ENCODE measurements around the gene ZNF333.

Gene ZNF333

DNA sequence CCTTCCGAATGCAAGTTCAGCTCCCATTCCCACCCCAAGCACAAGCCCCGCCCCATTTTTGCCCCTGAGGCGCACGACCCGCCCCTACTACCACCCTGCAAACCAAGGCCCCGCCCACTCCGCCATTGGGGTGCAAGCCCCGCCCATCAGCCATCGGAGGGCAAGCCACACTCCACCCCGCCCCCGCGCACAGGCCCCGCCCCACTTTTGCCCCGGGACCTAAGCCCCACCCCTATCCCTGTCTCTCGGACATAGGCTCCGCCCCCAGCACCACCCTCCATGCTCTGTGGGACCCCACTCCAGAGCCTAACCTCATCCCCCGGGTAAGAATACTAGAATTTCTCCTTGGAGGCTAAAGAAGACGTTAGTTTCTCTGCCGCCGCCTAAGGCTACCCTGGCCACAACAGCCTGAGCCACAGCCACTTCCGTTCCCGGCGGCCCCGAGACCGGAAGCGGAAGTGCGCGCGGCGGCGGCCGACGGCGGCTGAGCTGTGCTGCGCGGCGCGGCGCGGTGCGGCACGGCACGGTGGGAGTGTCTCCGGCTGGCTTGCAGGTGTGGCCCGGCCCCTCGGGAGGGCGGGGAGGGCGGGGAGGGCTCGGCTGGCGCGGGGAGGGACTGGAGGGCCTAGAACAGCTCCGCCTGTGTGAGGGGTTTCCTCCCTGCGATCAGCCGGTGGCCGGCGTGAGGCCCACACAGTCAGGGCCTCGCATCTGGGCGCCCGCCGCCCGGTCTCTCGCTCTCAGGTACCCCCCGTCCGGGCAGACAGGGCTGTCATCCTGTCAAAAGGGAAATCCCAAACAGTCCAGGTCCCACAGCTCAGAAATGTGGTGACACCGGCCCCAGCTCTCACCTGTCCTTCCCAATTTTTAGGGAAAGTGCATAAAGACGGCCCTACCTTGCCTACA is at the start of gene ZNF333:
Gene ZNF333 (plus strand): TSS at position 451 of the 906 bp plus-strand sequence. CDS start 3,444 bp downstream, outside the sequence.
- DNase-seq, result peak; percentile 95

DNA sequence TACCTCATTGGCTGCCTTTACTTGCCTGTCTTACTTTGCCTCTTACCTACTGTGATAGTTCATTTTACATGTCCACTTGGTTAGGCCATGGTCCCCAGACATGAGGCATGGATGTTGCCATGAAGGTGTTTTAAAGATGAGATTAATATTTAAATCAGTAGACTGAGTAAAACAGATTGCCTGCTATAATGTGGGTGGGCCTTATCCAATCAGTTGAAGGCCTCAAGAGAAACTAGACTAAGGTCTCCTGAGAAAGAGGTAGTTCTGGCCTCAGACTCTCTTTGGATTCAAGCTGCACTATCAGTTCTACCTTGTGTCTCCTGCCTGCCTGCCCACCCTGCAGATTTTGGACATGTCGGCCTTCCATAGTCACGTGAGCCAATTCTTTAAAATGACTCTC is 41.3 kb upstream of the ZNF333 start:
- no peak for DNase-seq

DNA sequence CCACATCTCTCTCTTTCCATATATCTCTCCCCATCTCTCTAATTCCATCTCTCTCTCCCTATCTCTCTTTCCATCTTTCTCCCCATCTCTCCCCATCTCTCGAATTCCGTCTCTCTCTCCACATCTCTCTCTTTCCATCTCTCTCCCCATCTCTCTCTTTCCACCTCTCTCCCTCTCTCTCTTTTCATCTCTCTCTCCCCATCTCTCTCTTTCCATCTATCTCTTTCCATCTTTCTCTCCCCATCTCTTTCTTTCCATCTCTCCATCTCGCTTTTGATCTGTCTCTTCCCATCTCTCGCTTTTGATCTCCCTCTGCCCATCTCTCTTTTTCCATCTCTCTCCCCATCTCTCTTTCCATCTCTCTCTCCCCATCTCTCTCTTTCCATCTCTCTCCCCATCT is 40.8 kb upstream of the ZNF333 start:
- DNase-seq, result no peak

DNA sequence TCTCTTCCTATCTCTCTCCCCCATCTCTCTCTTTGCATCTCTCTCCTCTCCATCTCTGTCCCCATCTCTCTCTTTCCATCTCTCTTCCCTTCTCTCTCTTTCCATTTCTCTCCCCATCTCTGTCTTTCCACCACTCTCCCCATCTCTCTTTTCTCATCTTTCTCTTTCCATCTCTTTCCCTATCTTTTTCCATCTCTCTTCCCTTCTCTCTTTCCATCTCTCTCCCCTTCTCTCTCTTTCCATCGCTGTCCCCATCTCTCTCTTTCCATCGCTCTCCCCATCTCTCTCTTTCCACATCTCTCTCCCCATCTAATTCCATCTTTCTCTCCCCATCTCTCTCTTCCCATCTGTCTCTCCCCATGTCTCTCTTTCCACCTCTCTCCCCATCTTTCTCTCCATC is 39.7 kb upstream of the ZNF333 start:
- DNase-seq, result no peak

DNA sequence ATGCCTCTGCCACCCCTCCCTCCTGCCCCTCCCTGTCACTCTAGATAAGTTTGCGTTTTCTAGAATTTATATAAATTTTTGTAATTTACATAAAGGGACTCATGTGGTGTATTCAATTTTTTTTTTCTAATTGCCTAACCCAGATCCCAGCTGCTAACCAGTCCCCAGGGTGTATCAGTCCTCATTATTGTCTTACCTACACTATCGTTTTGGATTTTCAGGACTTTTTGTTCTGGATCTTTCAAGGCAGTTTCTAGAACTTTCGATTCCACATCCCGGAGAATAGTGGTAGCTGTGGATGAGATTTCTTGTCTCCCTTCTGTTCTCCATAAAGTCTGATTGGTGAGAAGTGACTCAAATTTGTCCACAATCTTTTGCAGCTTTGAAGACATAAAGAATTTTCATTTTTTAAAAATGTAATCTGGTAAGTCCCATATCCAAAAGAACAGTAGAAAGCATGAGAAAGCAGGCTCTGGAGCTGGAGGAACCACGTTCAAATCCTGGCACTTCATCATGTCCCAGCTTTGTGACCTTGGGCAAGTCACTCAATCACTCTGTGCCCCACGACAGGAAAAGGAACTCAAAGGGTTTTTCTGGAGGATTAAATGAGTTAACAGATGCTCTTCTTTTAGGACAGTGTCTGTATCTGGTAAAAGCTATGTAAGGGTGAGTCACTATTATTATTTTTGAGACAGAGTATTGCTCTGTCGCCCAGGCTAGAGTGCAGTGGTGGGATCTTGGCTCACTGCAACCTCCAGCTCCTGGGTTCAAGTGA is 34.9 kb upstream of the ZNF333 start:
- no peak for DNase-seq

DNA sequence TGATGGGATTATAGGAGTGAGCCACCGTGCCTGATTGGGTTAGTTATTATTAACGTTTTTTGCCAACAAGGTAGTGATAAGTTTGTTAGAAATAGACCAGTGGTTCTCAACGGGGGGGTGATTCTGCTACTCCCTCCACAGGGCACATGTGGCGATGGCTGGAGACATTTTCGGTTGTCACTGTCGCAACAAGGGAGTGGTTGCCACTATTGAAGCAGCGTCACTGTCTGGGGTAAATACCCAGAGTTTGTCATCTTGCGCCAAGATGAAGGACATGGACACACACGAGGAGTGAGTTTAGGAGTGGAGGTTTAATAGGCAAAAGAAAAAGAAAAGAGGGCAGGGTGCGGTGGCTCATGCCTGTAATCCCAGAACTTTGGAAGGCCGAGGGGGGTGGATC is 34.1 kb upstream of the ZNF333 start:
- DNase-seq, result no peak

DNA sequence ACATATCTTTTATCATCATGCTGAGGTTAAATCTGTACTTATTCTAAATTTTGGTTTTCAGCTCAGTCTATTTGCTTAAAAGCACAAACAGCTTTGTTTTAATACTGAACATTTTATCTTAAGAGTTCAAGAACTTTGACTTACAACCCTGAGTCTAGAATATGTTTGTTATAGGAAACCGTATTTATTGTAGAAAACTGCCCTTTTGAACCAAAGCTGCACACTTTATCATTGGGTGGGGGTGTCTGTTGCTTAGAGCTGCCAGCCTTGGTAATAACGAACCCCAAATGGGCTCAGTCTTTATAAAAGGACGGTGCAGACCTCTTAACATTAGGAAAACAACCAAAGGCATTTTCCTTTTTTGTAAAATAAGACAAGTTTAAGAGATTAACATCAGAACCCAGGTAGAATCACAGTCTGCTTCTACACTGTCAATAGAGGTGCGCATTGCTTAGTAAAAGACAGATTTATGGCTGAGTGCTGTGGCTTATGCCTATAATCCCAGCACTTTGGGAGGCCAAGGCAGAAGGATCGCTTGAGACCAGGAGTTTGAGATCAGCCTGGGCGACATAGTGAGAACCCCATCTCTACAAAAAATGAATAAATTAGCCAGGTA is 29.9 kb upstream of the ZNF333 start:
- no peak for DNase-seq

DNA sequence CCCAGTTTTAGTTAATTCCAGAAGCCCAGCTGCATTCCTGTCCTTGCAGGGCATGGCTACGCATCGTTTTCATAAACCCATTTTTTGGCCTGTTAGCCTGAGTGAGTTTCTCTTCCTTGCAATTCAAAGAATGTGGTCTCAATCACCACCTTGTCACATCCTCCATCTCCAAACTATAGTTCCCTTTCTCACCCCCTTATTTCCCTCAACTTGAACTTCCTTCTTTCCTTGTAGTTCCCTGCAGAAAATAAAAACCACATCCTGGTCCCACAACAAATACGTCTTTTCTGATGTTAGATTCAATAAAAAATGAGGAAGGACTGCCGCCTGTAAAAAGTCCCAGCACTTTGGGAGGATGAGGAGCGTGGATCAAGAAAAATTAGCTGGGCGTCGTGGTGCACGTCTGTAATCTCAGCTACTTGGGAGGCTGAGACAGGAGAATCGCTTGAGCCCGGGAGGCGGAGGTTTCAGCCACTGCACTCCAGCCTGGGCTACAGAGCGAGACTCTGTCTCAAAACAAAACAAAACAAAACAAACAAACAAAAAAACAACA is 28.4 kb upstream of the ZNF333 start:
- no peak for DNase-seq

DNA sequence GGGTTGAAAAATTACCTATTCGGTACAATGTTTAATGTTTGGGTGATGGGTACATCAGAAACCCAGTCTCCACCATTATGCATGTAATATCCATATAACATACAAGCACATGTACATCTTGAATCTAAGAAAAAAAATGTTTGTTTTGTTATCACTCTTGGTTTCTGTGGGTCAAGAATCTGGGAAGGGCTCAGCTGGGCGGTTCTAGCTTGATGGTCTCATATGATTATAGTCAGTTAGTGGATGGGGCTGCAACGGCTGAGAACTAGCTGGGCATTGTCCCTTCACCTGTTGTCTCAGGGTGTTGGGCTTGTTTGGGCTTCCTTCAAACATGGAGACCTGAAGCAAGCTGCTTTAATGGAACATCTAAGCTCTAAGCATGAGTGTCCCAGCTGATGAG is 19.9 kb upstream of the ZNF333 start:
- no peak for DNase-seq

DNA sequence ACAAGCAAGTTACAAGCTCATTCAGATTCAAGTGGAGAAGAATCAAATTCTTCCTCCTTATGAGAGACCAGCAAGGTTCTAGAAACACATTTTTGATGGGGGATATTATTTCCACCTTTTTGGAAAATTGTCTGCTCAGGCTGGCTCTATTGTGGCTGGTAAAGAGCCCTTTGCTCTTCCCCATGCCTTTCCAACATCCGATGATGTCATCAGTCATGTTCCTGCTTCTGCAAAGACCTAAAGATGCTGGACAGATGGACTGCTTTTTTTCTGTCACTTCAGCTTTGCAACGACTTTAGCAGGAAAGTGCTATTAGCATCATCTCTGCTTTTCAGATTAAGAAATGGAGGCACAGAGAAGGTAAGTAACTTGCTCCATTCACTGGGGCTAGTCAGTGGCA is 19.4 kb upstream of the ZNF333 start:
- DNase-seq, result no peak

DNA sequence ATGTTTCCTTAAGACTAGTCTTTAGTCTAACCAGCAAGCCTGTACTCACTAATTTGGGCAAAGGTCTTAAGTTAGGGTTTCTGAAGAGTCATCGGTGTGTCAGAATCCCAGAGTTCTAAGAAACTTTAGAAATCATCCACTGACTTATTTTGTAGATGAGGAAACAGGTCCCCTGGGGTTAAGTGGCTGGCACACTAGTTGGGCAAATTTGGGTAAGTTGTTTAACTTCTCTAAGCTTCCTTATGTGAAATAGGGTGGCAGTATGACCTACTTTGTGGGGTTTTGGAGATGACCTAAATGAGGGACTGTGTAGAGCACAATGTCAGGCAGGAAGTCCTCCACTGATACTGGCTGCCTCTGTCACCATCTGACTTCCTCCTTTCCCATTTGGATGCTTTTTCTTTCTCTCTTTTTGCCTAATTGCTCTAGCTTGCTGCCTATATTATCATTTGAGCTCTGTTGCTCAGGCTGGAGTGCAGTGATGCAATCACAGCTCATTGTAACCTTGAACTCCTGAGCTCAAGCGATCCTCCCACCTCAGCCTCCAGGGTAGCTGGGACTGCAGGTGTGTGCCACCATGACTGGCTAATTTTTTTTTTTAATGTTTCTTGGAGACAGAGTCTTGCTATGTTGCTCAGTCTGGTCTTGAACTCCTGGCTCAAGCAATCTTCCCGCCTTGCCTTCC is 17.5 kb upstream of the ZNF333 start:
- no peak for DNase-seq

DNA sequence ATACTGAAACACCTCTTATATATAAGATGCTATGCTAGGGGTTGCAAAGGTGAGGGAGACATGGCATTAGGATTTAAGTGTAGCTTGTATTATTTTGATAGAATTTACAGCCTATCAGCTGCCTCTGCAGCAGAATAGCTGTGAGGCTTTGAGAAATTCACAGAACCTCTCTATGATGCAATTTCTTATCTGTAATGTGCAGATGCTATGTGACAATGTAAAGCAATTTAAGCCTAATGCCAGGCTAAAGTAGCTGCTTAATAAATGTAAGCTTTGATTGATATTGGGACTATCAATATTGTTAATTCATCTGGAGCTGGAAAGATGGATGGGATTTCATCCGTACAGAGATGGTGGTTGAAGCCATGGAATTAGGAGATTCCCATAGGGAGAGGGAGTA is 16.8 kb upstream of the ZNF333 start:
- no peak for DNase-seq

DNA sequence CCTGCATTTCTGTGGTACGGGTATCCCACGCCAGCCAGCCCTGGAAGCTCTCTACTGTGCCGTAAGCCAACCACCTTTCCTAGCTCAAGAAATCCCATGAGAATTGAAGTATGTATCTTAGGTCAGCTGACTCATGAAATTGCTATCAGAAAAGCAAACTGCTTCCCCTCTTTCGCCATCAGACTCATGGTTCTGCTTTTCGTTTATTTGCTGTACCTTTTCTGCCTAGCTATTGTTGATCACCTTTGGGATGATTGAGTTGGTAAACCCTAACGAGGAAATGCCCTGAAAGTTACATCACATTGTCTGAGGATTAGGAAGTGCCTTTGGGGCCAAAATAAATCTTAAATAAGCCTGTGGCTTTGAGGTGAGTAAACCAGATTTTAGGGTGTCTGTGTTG is 15.1 kb upstream of the ZNF333 start, which contains the start of gene ADGRE3:
Gene ADGRE3 (minus strand): TSS at position 81 of the 400 bp plus-strand sequence. CDS start 74 bp downstream, at position 7.
- no peak for DNase-seq

DNA sequence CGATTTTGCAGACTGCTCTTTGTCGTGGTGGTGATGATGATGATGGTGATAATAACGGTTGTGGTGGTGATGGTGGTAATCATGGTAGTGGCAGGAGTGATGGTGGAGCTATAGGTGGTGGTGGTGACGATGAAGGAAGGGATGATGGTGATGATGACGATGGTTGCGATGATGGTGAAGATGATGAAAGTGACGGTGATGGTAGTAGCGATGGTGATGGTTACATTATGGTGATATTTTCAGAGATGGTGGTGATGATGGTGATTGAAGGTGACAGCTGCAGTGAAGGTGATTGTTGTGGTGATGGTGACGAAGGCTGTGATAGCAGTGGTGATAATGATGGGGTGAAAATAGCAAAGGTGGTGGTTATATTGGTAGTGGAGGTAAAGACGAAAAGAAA is 13.1 kb upstream of the ZNF333 start:
- no peak for DNase-seq

DNA sequence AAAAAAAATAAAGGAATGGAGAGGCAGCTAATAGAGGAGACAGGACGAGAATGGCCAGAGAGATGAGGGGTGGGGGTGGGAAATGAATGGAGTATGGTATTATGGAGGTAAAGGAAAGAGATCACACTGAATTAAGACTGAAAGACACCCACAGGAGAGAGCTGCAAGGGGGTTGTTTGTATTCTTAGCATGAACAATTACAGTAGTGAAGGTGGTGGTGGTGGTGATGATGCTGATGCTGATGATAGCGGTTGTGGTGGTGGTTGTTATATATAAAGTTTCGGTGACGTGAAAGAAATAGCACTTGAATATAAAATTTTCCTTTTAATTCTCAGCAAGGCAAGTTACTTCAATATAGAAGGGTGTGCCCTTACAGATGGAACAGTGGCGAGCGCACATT is 12.4 kb upstream of the ZNF333 start:
- DNase-seq, result no peak

DNA sequence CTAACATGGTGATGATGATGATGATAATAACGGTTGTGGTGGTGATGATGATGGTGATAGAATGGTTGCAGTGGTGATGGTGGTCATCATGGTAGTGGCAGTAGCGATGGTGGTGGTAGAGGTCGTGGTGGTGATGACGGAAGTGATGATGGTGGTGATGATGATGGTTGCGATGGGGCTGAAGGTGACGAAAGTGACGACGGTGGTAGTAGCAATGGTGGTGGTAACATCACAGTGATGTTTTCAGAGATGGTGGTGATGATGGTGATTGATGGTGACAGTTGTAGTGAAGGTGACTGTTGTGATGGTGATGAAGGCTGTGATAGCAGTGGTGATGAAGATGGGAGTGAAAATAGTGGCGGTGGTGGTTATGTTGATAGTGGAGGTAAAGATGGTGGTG is 11.6 kb upstream of the ZNF333 start:
- no peak for DNase-seq

DNA sequence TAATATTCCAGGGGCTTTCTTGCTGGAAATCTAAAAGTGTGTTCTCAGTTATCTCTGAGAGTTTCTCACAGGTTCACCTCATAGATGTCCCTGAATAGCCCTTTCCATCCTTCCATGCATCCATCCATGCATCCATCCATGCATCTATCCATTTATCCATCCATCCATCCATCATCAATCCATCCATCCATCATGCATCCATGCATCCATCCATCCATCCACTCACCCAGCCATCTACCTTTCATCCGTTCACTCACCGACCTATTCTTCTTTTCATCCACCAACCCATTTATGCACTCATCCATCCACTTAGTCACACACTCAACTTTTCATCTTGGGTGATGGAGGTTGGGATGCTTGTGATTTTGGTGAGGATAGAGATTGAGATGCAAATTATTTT is 7.8 kb upstream of the ZNF333 start:
- no peak for DNase-seq

DNA sequence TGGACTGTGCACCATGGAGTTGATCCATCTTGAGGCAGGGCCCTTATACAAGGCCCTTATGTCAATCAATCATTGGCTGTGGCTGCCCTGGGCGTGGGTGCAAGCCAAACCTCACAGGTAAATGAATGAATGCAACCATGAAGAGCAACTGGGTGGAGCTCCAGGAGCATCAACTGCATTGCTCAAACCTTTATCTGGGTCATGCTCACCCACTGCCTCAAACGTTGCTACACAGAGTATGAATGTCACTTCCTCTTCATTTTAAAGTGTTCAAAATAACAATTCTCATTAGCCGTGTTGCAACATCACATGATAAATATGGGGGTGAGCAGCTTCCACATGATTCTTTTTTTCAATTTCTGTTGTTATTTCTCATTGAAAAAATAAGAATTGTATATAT is 6.4 kb upstream of the ZNF333 start:
- DNase-seq, result no peak

DNA sequence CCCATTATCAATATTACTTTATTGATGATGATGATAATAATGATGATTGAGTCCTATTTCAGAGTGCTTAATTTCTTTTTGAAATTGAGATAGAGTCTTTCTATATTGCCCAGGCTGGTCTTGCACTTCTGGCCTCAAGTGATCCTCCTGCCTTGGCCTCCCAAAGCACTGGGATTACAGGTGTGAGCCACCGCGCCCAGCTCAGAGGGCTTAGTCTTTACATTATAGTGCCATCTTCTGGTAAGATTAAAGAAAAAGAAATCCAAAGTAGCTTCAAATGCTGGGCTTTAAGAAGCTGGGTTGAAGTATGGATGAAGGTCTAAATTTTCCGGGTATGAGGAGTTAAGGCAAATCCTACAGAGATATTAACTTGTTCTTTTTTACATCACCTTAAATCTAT is 3.4 kb upstream of the ZNF333 start:
- DNase-seq, result no peak

DNA sequence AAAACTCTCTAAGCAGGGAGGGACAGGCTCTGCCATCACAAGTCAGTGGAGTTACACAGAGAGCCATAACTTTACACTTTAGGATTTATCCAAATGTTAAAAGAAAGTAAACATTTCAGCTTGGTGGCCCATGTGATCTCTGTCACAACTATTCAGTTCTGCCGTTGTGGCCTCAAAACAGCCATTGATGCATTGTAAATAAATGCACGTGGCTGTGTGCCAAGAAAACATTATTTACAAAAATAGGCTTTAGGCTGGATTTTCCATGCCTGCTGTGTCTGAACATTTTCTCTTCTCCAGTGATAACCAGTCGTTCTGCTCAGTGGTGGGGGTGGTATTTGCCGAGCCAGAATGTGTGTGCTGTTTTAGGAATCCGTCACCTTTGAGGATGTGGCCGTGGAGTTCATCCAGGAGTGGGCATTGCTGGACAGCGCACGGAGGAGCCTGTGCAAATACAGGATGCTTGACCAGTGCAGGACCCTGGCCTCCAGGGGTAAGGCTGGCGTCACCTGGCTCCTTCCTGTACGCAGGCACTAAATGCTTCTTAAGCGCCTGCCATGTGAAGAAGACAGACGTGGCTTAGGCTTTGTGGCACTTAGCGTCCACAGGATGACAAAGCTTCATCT is 4.9 kb downstream of the ZNF333 start:
- DNase-seq, result no peak

DNA sequence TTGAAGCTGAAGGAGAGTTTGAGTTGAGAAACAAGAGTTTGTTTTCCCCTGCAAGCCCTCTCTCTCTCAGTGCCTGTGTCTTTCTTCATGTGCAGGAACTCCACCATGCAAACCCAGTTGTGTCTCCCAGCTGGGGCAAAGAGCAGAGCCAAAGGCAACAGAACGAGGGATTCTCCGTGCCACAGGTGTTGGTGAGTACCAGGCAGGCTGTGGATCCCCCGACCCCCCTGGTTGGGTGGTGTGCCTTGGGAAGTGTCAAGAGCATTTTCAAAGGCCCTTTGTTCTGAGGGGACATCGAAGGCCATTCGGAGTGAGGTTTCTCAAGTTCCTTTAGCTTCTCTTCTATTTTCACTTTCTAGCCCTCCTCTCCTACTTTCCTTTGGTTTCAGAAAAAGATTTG is 5.6 kb downstream of the ZNF333 start:
- DNase-seq, result no peak

DNA sequence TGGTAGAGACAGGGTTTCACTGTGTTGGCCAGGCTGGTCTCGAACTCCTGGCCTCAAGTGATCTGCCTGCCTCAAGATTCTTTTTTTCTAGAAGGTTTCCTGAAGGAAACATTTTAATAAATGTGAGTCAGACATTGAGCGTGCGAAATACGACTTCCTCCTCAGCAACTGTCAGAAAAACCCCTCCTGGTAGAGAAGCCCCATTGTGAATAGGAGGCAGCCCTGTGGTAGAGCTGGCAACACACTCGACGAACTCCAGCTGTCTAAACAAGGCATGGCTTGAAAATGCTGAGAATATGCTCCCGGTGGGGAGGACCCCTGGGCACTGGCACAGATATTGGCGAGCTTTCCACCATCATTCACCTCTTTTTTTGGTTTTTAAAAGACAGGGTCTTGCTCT is 9.8 kb downstream of the ZNF333 start:
- DNase-seq, result no peak

Measured in femur (tissue), 1 donor.